ENCODE measurements around the gene PPAN. TPM values are rescaled to one million over a fixed set of nuclear protein-coding genes. Genes with fewer than 3 reads are reported as not detected.

Gene PPAN
- total RNA-seq, 1 donor from 2014 or later: 31.0 TPM

GRCh38 chr19:10093295-10094186, 12.6 kb upstream of the PPAN start:
- peaks cover 5% of the 10 kb centered on the region for H3K4me1 Mint-ChIP-seq (ENCODE audit: low read depth)
- H3K27ac Mint-ChIP-seq (ENCODE audit: unreplicated experiment): no peak overlapping the region
- TF ChIP-seq, protein P1, sequence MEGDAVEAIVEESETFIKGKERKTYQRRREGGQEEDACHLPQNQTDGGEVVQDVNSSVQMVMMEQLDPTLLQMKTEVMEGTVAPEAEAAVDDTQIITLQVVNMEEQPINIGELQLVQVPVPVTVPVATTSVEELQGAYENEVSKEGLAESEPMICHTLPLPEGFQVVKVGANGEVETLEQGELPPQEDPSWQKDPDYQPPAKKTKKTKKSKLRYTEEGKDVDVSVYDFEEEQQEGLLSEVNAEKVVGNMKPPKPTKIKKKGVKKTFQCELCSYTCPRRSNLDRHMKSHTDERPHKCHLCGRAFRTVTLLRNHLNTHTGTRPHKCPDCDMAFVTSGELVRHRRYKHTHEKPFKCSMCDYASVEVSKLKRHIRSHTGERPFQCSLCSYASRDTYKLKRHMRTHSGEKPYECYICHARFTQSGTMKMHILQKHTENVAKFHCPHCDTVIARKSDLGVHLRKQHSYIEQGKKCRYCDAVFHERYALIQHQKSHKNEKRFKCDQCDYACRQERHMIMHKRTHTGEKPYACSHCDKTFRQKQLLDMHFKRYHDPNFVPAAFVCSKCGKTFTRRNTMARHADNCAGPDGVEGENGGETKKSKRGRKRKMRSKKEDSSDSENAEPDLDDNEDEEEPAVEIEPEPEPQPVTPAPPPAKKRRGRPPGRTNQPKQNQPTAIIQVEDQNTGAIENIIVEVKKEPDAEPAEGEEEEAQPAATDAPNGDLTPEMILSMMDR (IDR thresholded peaks at IDR 0.05): no peak
- no peaks in the 10 kb centered on the region for H3K27me3 Mint-ChIP-seq (ENCODE audit: low read depth)
- peaks cover 11% of the 10 kb centered on the region for H3K36me3 Mint-ChIP-seq (ENCODE audit: low read depth)
- no peak overlapping the region for H3K4me3 Mint-ChIP-seq (ENCODE audit: unreplicated experiment)
- no peak for DNase-seq (ENCODE audit: low spot score)
- H3K9me3 Mint-ChIP-seq (ENCODE audit: low read depth): no peaks in the 10 kb centered on the region

GRCh38 chr19:10095622-10095947, 10.6 kb upstream of the PPAN start:
- Mint-ChIP-seq H3K27ac (ENCODE audit: unreplicated experiment) (peak overlapping the region; percentile 49), H3K27me3 (ENCODE audit: low read depth) (peaks cover 2% of the 10 kb centered on the region), H3K9me3 (ENCODE audit: low read depth) (no peaks in the 10 kb centered on the region), H3K4me3 (ENCODE audit: unreplicated experiment) (peak overlapping the region; percentile 61), H3K4me1 (ENCODE audit: low read depth) (peaks cover 8% of the 10 kb centered on the region), H3K36me3 (ENCODE audit: low read depth) (peaks cover 6% of the 10 kb centered on the region)
- TF ChIP-seq, protein P1 (IDR thresholded peaks at IDR 0.05): no peak
- DNase-seq (ENCODE audit: low spot score): no peak

- DNase-seq (ENCODE audit: low spot score): no peak
- Mint-ChIP-seq H3K4me1 (ENCODE audit: low read depth) (peaks cover 8% of the 10 kb centered on the region), H3K27ac (ENCODE audit: unreplicated experiment) (peak overlapping the region; percentile 49), H3K36me3 (ENCODE audit: low read depth) (peaks cover 6% of the 10 kb centered on the region), H3K27me3 (ENCODE audit: low read depth) (peaks cover 2% of the 10 kb centered on the region), H3K4me3 (ENCODE audit: unreplicated experiment) (peak overlapping the region; percentile 61), H3K9me3 (ENCODE audit: low read depth) (no peaks in the 10 kb centered on the region)
- TF ChIP-seq, protein P1 (IDR thresholded peaks at IDR 0.05): no peak
Observed at GRCh38 chr19:10095948-10096614, 10.1 kb upstream of the PPAN start.

DNA sequence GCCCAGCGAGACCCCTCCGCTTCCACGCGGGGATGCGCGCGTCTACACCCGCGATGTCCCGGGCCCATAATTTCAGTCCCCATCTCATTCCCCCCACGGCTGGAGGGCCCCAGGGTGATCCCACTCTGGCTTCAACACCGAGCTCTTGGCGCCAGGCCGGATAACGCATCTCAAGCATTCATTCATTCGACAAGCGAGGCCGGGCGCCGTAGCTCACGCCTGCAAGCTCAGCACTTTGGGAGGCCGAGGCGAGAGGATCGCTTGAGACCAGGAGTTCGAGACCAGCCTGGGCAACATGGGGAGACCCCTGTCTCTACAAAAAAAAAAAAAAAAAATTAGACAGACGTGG, 9.6 kb upstream of the PPAN start:
- H3K4me1 Mint-ChIP-seq (ENCODE audit: low read depth): peaks cover 8% of the 10 kb centered on the region
- peaks cover 2% of the 10 kb centered on the region for H3K27me3 Mint-ChIP-seq (ENCODE audit: low read depth)
- H3K27ac Mint-ChIP-seq (ENCODE audit: unreplicated experiment): no peak overlapping the region
- TF ChIP-seq, protein P1 (IDR thresholded peaks at IDR 0.05): no peak
- peaks cover 4% of the 10 kb centered on the region for H3K36me3 Mint-ChIP-seq (ENCODE audit: low read depth)
- DNase-seq (ENCODE audit: low spot score): no peak
- H3K9me3 Mint-ChIP-seq (ENCODE audit: low read depth): no peaks in the 10 kb centered on the region
- no peak overlapping the region for H3K4me3 Mint-ChIP-seq (ENCODE audit: unreplicated experiment)

DNA sequence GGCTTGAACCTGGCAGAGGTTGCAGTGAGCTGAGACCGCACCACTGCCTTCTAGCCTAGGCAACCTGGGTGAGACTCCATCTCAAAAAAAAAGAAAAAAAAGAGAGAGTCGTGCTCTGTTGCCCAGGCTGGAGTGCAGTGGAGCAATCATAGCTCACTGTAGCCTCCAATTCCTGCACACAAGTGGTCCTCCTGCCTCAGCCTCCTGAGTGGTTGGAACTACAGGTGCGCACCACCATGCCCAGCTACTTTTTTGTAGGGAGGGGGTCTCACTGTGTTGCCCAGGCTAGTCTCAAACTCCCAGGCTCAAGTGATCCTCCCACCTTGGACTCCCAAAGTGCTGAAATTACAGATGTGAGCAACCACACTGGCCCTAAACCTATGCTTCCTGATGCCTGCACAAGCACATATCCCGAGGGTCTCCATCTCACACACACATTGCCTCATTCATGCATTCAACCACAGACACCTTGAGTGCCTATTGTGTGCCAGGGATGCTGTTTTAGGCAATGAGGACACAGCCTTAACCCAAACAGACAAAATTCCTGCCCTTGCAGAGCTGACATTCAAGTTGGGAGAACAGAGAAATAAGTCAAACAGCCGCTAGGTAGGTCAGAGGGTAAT, 5.9 kb upstream of the PPAN start:
- no peak overlapping the region for H3K27ac Mint-ChIP-seq (ENCODE audit: unreplicated experiment)
- no peak for DNase-seq (ENCODE audit: low spot score)
- peaks cover 2% of the 10 kb centered on the region for H3K27me3 Mint-ChIP-seq (ENCODE audit: low read depth)
- H3K4me3 Mint-ChIP-seq (ENCODE audit: unreplicated experiment): no peak overlapping the region
- no peaks in the 10 kb centered on the region for H3K9me3 Mint-ChIP-seq (ENCODE audit: low read depth)
- TF ChIP-seq, protein P1 (IDR thresholded peaks at IDR 0.05): no peak
- H3K4me1 Mint-ChIP-seq (ENCODE audit: low read depth): peaks cover 8% of the 10 kb centered on the region
- H3K36me3 Mint-ChIP-seq (ENCODE audit: low read depth): no peaks in the 10 kb centered on the region
